GM12891 (cell line): ENCODE measurements around the gene SERPINB1.

Source experiments
- POLR2A ChIP-seq: IDR thresholded peaks from 2 replicates; pipeline ENCODE4 v1.6.1; 2011; ENCODE audit warnings: low read depth, low read length, control low read depth
- POLR2AphosphoS5 ChIP-seq: IDR thresholded peaks from 2 replicates; pipeline ENCODE4 v1.6.1; 2011; ENCODE audit warnings: low read depth, low read length, control low read depth
- POU2F2 ChIP-seq: IDR thresholded peaks from 2 replicates; pipeline ENCODE4 v1.6.1; 2011; ENCODE audit warnings: low read depth, mild to moderate bottlenecking, control low read depth, low read length, moderate library complexity
- SPI1 ChIP-seq: IDR thresholded peaks from 2 replicates; pipeline ENCODE4 v1.6.1; 2011; ENCODE audit warnings: low read depth, low read length, control low read depth
- TAF1 ChIP-seq: IDR thresholded peaks from 2 replicates; pipeline ENCODE4 v1.6.1; 2011; ENCODE audit warnings: low read depth, low read length, control low read depth

DNA sequence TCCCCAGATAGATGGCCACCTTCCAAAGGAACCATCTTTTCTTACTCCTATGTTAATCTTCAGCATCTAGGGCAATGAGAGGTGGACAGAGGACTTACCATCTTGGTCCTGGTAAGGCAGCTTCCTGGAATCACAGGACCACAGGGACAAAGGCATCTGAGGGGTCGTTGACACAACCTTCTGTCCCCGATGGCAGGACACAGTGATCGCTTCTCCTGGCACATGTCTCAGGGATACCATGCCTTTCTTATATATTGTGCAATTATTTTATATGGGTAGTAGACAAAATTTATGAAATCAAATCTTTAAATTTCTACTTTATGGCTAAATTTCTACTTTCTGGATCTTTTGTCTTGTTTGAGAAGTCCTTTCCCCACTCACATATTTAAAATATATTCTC, 20.1 kb downstream of the SERPINB1 start:
- TF ChIP-seq POLR2A = no peak
- no peak for TF ChIP-seq POU2F2
- TF ChIP-seq POLR2AphosphoS5 = no peak
- TF ChIP-seq TAF1 = no peak
- no peak for TF ChIP-seq SPI1
